Adrenal gland (tissue), 12 donors: ENCODE measurements around the gene TPP1. TPM values are rescaled to one million over a fixed set of nuclear protein-coding genes. Genes with fewer than 3 reads are reported as not detected.

Experiments used
- DNase-seq, 7 donors: peaks; one replicate each; pipeline ENCODE4 v3.0.0-alpha.2; 2019 to 2020
- H3K27ac ChIP-seq, 5 donors: fragments of 200-600 bp; sonication (generic) in 4 of 5; 1 replicate in 3 of 5; 2 replicates in 2 of 5; pipeline versions ENCODE4 v1.5.1 to v1.8.0; 2016 to 2020; ENCODE audit warnings: mild to moderate bottlenecking in 1 of 5
- H3K27me3 ChIP-seq: fragments of 200-600 bp; 2 replicates; pipeline ENCODE4 v1.8.0; 2021
- H3K36me3 ChIP-seq, 2 donors: fragments of 200-600 bp; replicated peaks in 1 of 2; 1 replicate in 1 of 2; 2 replicates in 1 of 2; pipeline versions ENCODE4 v1.5.1 to v1.8.0; 2018 to 2022
- H3K4me1 ChIP-seq, 2 donors: fragments of 200-600 bp; replicated peaks in 1 of 2; 1 replicate in 1 of 2; 2 replicates in 1 of 2; pipeline versions ENCODE4 v1.5.1 to v1.8.0; 2018 to 2021
- H3K4me3 ChIP-seq, 4 donors: fragments of 200-600 bp; sonication (generic) in 3 of 4; one replicate each; pipeline ENCODE4 v1.5.1; 2016 to 2018
- H3K9me3 ChIP-seq, 3 donors: fragments of 200-600 bp; sonication (generic) in 1 of 3; replicated peaks in 1 of 3; 1 replicate in 2 of 3; 2 replicates in 1 of 3; pipeline versions ENCODE4 v1.5.1 to v1.8.0; 2016 to 2021
- CTCF ChIP-seq, 6 experiments: fragments of 450-650 bp in 4 of 6; fragments of 200-600 bp in 2 of 6; sonication (generic) in 1 of 6; IDR thresholded peaks; 1 replicate in 5 of 6; 2 replicates in 1 of 6; pipeline versions ENCODE4 v1.5.1 to v1.8.0; 2016 to 2021; ENCODE audit warnings: antibody characterized with exemption in 6 of 6, mild to moderate bottlenecking in 2 of 6, moderate library complexity in 1 of 6
- POLR2A ChIP-seq, 2 donors: fragments of 450-650 bp; IDR thresholded peaks; one replicate each; pipeline ENCODE4 v1.6.1; 2017; ENCODE audit warnings: antibody characterized with exemption in 2 of 2, mild to moderate bottlenecking in 2 of 2, moderate library complexity in 1 of 2
- WGBS, 4 donors: extraction: QIAGEN DNeasy Blood & Tissue Kit in 2 of 4; methylation state at CpG; one replicate each; pipeline versions ENCODE4 v1.1.5 to v1.1.7; 2013 to 2017; 5-methylcytosine and 5-hydroxymethylcytosine counted together
- intact Hi-C, 2 donors: fragments of 100-400 bp; cut with DNase I; formaldehyde crosslinking; loops; one replicate each; pipeline versions ENCODE4 v1.14.1 to v1.15.0; 2022 to 2023
- polyA plus RNA-seq, 3 donors: library from polyadenylated mRNA; stranded (reverse); fragments of 200-250 nt in 2 of 3; fragments of 350-450 nt in 1 of 3; fragmentation: Illumina TruSeq in 1 of 3; extraction: RNeasy Lipid Tissue Mini Kit (QIAGEN cat#74804) in 1 of 3; gene quantifications; one replicate each; pipeline ENCODE4 v1.2.3, GENCODE V29; 2013 to 2014
- total RNA-seq, 9 donors: library from RNA; depleted of rRNA in 4 of 9; stranded (reverse); fragments of >200 nt in 4 of 9; fragments of 120-200 nt in 1 of 9; fragmentation: NEBNext Ultra II Directional in 1 of 9; extraction: Animal tissue kit (Norgen Biotek cat#: 25700) in 1 of 9; gene quantifications; one replicate each; pipeline versions ENCODE4 v1.1.0 to v1.2.4, GENCODE V29; 2013 to 2023
- donor health status: healthy with polysubstance abuse.
- donor health status: Bipolar disorder and iron deficiency.
- donor health status: DM: yes; HTN: yes; CAD: no.
- donor health status: DM: no; HTN: no; CAD: no.
- donor health status: DM: no; HTN: no; CAD: no.
- donor health status: DM: yes; HTN: yes; CAD: no.

Gene TPP1
- total and polyA plus RNA-seq, 12 donors = 53.2 to 464 (median 288) TPM

GRCh38 chr11:6596239-6596877 lies 22.9 kb downstream of the TPP1 start:
- Histone ChIP-seq H3K4me3 (no peak overlapping the region), H3K27me3 (no peaks in the 10 kb centered on the region), H3K27ac (no peak overlapping the region), H3K36me3 (peaks cover 0 to 40% of the 10 kb centered on the region in 2 donors), H3K4me1 (peaks cover 0 to 8% of the 10 kb centered on the region in 2 donors), H3K9me3 (no peaks in the 10 kb centered on the region)
- TF ChIP-seq POLR2A (IDR thresholded peaks at IDR 0.05) (no peak), CTCF (IDR thresholded peaks at IDR 0.05) (no peak)
- 60 to 72% (median 65%) methylated on average over 5 of the region's 5 CpGs for WGBS, 4 donors
- intact Hi-C loops = loop anchor here in 1 of 2 donors (10.0 kb wide), 1 partner anchor 62 kb away; no protein-coding TSS in a partner anchor
- DNase-seq = no peak

DNA sequence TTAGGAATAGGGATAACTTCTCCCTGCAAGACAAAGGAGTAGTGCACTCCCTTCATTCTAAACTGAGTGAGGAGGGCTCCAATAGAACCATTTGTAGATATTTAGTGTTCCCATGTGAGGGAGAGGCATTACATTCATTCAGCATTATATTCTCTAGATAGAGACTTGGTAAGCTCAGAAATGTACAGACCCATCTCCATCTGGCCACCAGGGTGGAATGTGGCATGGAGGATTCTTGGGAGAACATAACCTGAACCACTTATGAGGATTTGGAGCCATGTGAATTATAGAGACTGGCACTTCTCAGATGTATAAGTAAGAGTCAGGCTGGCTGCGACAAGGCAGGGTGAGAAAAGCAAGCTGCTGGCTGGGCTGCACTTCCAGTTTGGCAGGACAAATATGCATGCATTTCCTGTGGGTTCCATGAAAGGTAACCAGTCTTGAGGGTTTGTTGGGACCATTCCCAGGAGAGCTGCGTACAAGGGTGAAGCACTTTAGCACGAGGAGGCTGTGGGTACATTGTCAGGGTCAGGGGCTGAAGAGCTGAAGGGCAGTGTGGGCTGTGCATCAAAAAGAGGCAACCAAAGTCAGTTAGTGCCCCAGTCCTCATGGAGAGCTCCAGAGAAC lies 25.0 kb downstream of the TPP1 start:
- 80 to 94% (median 88%) methylated on average over 3 of the region's 3 CpGs for WGBS, 4 donors
- Histone ChIP-seq H3K27me3 (no peaks in the 10 kb centered on the region), H3K4me1 (peaks cover 0 to 3% of the 10 kb centered on the region in 2 donors), H3K27ac (no peak overlapping the region), H3K9me3 (no peaks in the 10 kb centered on the region), H3K36me3 (peaks cover 0 to 19% of the 10 kb centered on the region in 2 donors), H3K4me3 (no peak overlapping the region)
- DNase-seq = no peak
- TF ChIP-seq POLR2A (IDR thresholded peaks at IDR 0.05) = no peak
- TF ChIP-seq CTCF (IDR thresholded peaks at IDR 0.05) = no peak
- intact Hi-C loops = loop anchor here in 1 of 2 donors (10.0 kb wide), 1 partner anchor 59 kb away; no protein-coding TSS in a partner anchor

GRCh38 chr11:6588018-6588417 lies 31.2 kb downstream of the TPP1 start:
- intact Hi-C loops = no loop called here
- H3K9me3 ChIP-seq = peaks cover 0 to 16% (median 5%) of the 10 kb centered on the region in 3 donors
- H3K36me3 ChIP-seq = no peaks in the 10 kb centered on the region
- no peaks in the 10 kb centered on the region for H3K27me3 ChIP-seq
- H3K27ac ChIP-seq = no peak overlapping the region
- WGBS, 4 donors = 91 to 97% (median 92%) methylated on average over 1 of the region's 1 CpG
- H3K4me3 ChIP-seq = no peak overlapping the region
- DNase-seq = no peak
- TF ChIP-seq POLR2A (IDR thresholded peaks at IDR 0.05) (no peak), CTCF (IDR thresholded peaks at IDR 0.05) (no peak)
- no peaks in the 10 kb centered on the region for H3K4me1 ChIP-seq

DNA sequence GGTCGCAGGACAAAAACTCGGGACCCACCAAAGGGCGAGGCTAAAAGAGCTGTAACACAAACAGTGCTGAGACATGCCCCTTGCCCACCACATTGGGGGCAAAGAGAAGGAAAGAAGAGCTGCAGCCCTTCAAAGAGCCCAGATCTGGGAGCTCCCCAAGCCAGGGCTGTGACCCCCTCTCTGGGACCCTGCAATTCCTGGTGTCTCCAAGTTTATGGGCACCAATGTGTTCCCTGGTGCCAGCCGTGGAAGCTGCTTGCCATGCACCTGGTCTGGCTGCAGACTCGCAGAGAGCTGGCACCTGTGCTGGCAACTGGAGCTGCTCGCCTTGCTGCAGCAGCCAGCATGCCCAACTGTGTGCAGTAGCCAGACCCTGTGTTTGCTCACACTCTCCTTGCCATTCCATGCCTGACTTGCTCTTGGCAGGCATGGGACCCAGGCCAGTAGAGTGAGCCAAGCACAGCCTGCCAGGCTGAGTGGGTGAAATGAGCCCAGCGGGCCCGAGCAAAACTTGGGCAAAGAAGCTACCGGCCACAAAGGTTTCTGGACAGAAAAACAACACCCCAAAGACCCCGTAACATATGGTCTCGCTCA lies 31.8 kb downstream of the TPP1 start:
- intact Hi-C loops = no loop called here
- 94 to 97% (median 95%) methylated on average over 8 to 11 of the region's 11 CpGs for WGBS, 4 donors

More for the DNA sequence above, 31.8 kb downstream of the TPP1 start:
- TF ChIP-seq POLR2A (IDR thresholded peaks at IDR 0.05) (no peak), CTCF (IDR thresholded peaks at IDR 0.05) (no peak)
- H3K4me3 ChIP-seq = no peak overlapping the region
- H3K4me1 ChIP-seq = no peaks in the 10 kb centered on the region
- no peaks in the 10 kb centered on the region for H3K36me3 ChIP-seq
- DNase-seq = no peak
- peaks cover 0 to 16% (median 5%) of the 10 kb centered on the region in 3 donors for H3K9me3 ChIP-seq
- H3K27ac ChIP-seq = no peak overlapping the region
- H3K27me3 ChIP-seq = no peaks in the 10 kb centered on the region
